K562 (cell line): Measurements from ENCODE around the gene HDAC7. TPM values are rescaled to one million over a fixed set of nuclear protein-coding genes. Genes with fewer than 3 reads are reported as not detected.

Experiments
- BCLAF1 ChIP-seq, 2 experiments: fragments of 450-650 bp in 1 of 2; IDR thresholded peaks; 2 replicates each; pipeline ENCODE4 v1.6.1; 2011 to 2017; ENCODE audit warnings: low read depth in 2 of 2, antibody characterized with exemption in 1 of 2, borderline replicate concordance in 1 of 2, low read length in 1 of 2, mild to moderate bottlenecking in 1 of 2, mixed read lengths in 1 of 2; ENCODE audit not compliant: control insufficient read depth in 1 of 2
- CEBPG ChIP-seq, 3 experiments: fragments of 200-800 bp in 1 of 3; sonication (Bioruptor generic) in 1 of 3; sonication (generic) in 1 of 3; formaldehyde crosslinking in 1 of 3; IDR thresholded peaks in 2 of 3; conservative IDR thresholded peaks in 1 of 3; 2 replicates each; pipeline versions ENCODE4 v1.6.1 to v1.8.0; 2016 to 2022; ENCODE audit warnings: missing compliant biosample characterization in 2 of 3, missing genetic modification characterization in 2 of 3, mild to moderate bottlenecking in 1 of 3, missing genetic modification reagents in 1 of 3
- EWSR1 ChIP-seq: fragments of 450-650 bp; IDR thresholded peaks from 2 replicates; pipeline ENCODE4 v1.6.1; 2018; ENCODE audit warnings: borderline replicate concordance, mild to moderate bottlenecking, low read depth, moderate library complexity; ENCODE audit not compliant: partially characterized antibody
- JUNB ChIP-seq: fragments of 450-650 bp; formaldehyde crosslinking; conservative IDR thresholded peaks from 2 replicates; pipeline ENCODE4 v1.4.0; 2020; ENCODE audit warnings: mild to moderate bottlenecking
- MEF2A ChIP-seq: IDR thresholded peaks from 2 replicates; pipeline ENCODE4 v1.6.1; 2011; ENCODE audit warnings: low read depth, mild to moderate bottlenecking, low read length, moderate library complexity; ENCODE audit not compliant: control insufficient read depth
- RAD21 ChIP-seq, 2 experiments: fragments of 250-450 bp in 1 of 2; fragments of 450-650 bp in 1 of 2; sonication (Bioruptor Pico) in 1 of 2; formaldehyde crosslinking in 1 of 2; IDR thresholded peaks in 1 of 2; conservative IDR thresholded peaks in 1 of 2; 2 replicates each; pipeline versions ENCODE4 v1.4.0 to v1.8.0; 2020 to 2022; ENCODE audit warnings: mild to moderate bottlenecking in 2 of 2, moderate library complexity in 1 of 2
- SIN3A ChIP-seq, 2 experiments: fragments of 150-350 bp in 1 of 2; IDR thresholded peaks; 2 replicates each; pipeline ENCODE4 v1.6.1; 2011 to 2016; ENCODE audit warnings: borderline replicate concordance in 2 of 2, low read depth in 2 of 2, low read length in 2 of 2, mild to moderate bottlenecking in 2 of 2, moderate library complexity in 2 of 2; ENCODE audit not compliant: control insufficient read depth in 1 of 2
- SRF ChIP-seq, 2 experiments: fragments of 250-450, 450-650 bp in 1 of 2; sonication (Bioruptor Pico) in 1 of 2; sonication (generic) in 1 of 2; formaldehyde crosslinking; IDR thresholded peaks; 2 replicates each; pipeline versions ENCODE4 v1.5.0 to v1.5.1; 2020 to 2022; ENCODE audit warnings: mild to moderate bottlenecking in 1 of 2, missing genetic modification reagents in 1 of 2
- STAT5B ChIP-seq: fragments of 250-450 bp; sonication (Bioruptor Pico); IDR thresholded peaks from 2 replicates; pipeline ENCODE4 v1.8.0; 2021; ENCODE audit warnings: mild to moderate bottlenecking, inconsistent platforms
- TCF7 ChIP-seq: sonication (generic); IDR thresholded peaks from 2 replicates; pipeline ENCODE4 v1.6.1; 2016; ENCODE audit warnings: antibody characterized with exemption, borderline replicate concordance
- TEAD2 ChIP-seq: fragments of 450-650 bp; IDR thresholded peaks from 2 replicates; pipeline ENCODE4 v1.6.1; 2016; ENCODE audit warnings: missing genetic modification characterization, control low read depth, missing compliant biosample characterization
- ZFP1 ChIP-seq: fragments of 450-650 bp; formaldehyde crosslinking; IDR thresholded peaks from 2 replicates; pipeline ENCODE4 v1.4.0; 2020; ENCODE audit warnings: mild to moderate bottlenecking, mixed read lengths
- ZNF282 ChIP-seq: sonication (generic); formaldehyde crosslinking; IDR thresholded peaks from 2 replicates; pipeline ENCODE4 v1.8.1; 2023; ENCODE audit warnings: missing genetic modification reagents
- ZNF764 ChIP-seq: fragments of 250-450 bp; sonication (Bioruptor Pico); IDR thresholded peaks from 2 replicates; pipeline ENCODE4 v1.4.0; 2020; ENCODE audit warnings: low read depth, mild to moderate bottlenecking, moderate library complexity
- polyA plus RNA-seq, 8 experiments: library from polyadenylated mRNA; depleted of rRNA in 4 of 8; stranded (reverse) in 5 of 8; unstranded in 3 of 8; fragments of >200 nt; fragmentation: Nextera tagmentation in 2 of 8; fragmentation: Illumina TruSeq in 1 of 8; extraction: Ambion mirVana in 2 of 8; extraction: Trizol in 1 of 8; gene quantifications; 2 replicates each; pipeline versions ENCODE4 v1.2.1 to v1.2.3, GENCODE V29; 2011 to 2014; ENCODE audit warnings: inconsistent platforms in 1 of 8, missing spikeins in 1 of 8
- total RNA-seq, 7 experiments: library from RNA; depleted of rRNA in 6 of 7; stranded (reverse); fragments of >200 nt in 6 of 7; fragmentation: Illumina TruSeq in 2 of 7; extraction: Trizol in 2 of 7; gene quantifications; 2 replicates each; pipeline versions ENCODE4 v1.2.1 to v1.2.3, GENCODE V29; 2011 to 2021; ENCODE audit warnings: low replicate concordance in 1 of 7
- TF ChIP-seq, protein P1 (sequence below): sonication (generic); formaldehyde crosslinking; IDR thresholded peaks from 2 replicates; pipeline ENCODE4 v1.8.1; 2022; ENCODE audit warnings: missing genetic modification reagents
- TF ChIP-seq, protein P2 (sequence below): fragments of 250-450 bp; sonication (Bioruptor Pico); IDR thresholded peaks from 2 replicates; pipeline ENCODE4 v1.5.0; 2021; ENCODE audit warnings: mild to moderate bottlenecking, borderline replicate concordance
- TF ChIP-seq, protein P3 (sequence below): IDR thresholded peaks from 2 replicates; pipeline ENCODE4 v1.6.1; 2014; ENCODE audit warnings: antibody characterized with exemption

HDAC7 gene
- total and polyA plus RNA-seq, 9 of the 15 experiments (the other 6 are each of a cell fraction or from before 2014, with no cell fraction given) = 2.5 to 129 (median 31.1) TPM

DNA sequence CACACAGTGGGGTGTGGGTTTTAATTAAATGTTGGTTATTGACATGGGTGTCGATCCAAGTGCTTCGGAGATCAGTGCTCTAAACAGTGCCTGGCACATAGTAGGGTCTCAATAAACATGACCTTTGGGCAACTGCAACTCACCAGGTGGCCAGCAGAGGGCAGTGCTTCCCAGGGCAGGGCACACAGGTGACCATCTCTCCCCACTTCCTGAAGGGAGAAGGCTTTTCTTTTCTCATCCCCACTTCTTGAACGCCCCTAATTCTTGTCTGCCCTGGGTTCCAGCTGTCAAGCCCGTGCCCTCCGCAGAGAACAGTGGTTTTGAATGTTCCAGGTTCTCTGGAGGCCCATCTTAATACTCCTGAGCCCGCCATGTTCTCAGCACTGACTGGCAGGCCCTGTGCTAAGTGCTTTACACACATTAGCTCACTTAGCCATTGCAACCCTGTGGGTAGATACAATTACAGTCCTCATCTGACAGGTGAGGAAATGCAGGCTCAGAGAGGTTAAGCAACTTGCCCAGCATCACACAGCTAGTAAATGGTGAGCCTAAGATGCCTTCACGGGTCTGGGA, 77.4 kb downstream of the HDAC7 start (continued):
- TF ChIP-seq, protein P1, sequence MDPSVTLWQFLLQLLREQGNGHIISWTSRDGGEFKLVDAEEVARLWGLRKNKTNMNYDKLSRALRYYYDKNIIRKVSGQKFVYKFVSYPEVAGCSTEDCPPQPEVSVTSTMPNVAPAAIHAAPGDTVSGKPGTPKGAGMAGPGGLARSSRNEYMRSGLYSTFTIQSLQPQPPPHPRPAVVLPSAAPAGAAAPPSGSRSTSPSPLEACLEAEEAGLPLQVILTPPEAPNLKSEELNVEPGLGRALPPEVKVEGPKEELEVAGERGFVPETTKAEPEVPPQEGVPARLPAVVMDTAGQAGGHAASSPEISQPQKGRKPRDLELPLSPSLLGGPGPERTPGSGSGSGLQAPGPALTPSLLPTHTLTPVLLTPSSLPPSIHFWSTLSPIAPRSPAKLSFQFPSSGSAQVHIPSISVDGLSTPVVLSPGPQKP (CRISPR knock-in tag) = no peak
- TF ChIP-seq BCLAF1 (IDR thresholded peaks at IDR 0.05; ENCODE audit: borderline replicate concordance in 1 of 2, control insufficient read depth in 1 of 2, low read depth in 2 of 2, low read length in 1 of 2) (no peak), TCF7 (no peak), EWSR1 (no peak), RAD21 (CRISPR knock-in tag; conservative IDR thresholded peaks at IDR 0.05 in 1 of 2, IDR thresholded peaks at IDR 0.05 in 1 of 2) (peak; percentile 91 to 97), JUNB (CRISPR knock-in tag) (no peak), SRF (CRISPR knock-in tag; IDR thresholded peaks at IDR 0.05) (no peak), ZFP1 (CRISPR knock-in tag) (no peak), MEF2A (no peak), ZNF764 (CRISPR knock-in tag) (no peak), STAT5B (CRISPR knock-in tag) (no peak), ZNF282 (CRISPR knock-in tag) (0 out of 2 replicates have a peak, but pooled peaks have one; percentile 36), SIN3A (IDR thresholded peaks at IDR 0.05; ENCODE audit: borderline replicate concordance in 2 of 2, control insufficient read depth in 1 of 2, low read depth in 2 of 2, low read length in 2 of 2) (no peak), CEBPG (CRISPR knock-in tag; IDR thresholded peaks at IDR 0.05) (no peak), CEBPG (tag; conservative IDR thresholded peaks at IDR 0.05 in 1 of 2, IDR thresholded peaks at IDR 0.05 in 1 of 2) (no peak), TEAD2 (tag) (no peak)
- TF ChIP-seq, protein P2, sequence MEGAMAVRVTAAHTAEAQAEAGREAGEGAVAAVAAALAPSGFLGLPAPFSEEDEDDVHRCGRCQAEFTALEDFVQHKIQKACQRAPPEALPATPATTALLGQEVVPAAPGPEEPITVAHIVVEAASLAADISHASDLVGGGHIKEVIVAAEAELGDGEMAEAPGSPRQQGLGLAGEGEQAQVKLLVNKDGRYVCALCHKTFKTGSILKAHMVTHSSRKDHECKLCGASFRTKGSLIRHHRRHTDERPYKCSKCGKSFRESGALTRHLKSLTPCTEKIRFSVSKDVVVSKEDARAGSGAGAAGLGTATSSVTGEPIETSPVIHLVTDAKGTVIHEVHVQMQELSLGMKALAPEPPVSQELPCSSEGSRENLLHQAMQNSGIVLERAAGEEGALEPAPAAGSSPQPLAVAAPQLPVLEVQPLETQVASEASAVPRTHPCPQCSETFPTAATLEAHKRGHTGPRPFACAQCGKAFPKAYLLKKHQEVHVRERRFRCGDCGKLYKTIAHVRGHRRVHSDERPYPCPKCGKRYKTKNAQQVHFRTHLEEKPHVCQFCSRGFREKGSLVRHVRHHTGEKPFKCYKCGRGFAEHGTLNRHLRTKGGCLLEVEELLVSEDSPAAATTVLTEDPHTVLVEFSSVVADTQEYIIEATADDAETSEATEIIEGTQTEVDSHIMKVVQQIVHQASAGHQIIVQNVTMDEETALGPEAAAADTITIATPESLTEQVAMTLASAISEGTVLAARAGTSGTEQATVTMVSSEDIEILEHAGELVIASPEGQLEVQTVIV (CRISPR knock-in tag) = no peak
- TF ChIP-seq, protein P3, sequence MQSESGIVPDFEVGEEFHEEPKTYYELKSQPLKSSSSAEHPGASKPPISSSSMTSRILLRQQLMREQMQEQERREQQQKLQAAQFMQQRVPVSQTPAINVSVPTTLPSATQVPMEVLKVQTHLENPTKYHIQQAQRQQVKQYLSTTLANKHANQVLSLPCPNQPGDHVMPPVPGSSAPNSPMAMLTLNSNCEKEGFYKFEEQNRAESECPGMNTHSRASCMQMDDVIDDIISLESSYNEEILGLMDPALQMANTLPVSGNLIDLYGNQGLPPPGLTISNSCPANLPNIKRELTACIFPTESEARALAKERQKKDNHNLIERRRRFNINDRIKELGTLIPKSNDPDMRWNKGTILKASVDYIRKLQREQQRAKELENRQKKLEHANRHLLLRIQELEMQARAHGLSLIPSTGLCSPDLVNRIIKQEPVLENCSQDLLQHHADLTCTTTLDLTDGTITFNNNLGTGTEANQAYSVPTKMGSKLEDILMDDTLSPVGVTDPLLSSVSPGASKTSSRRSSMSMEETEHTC = no peak
